A549 (cell line): ENCODE measurements around the gene SIGMAR1. TPM values are rescaled to one million over a fixed set of nuclear protein-coding genes. Genes with fewer than 3 reads are reported as not detected.
A peak's percentile ranks its signal among the peaks of the same experiment; 100 is the strongest.

Experiments
- ATAC-seq, 2 experiments: fragments of 200-7000 bp in 1 of 2; fragments of >200 bp in 1 of 2; cut with Nextera tagmentation in 1 of 2; cut with Tn5 transposase in 1 of 2; 3 replicates each; pipeline versions ENCODE4 v1.8.0 to v1.9.1; 2018 to 2020; ENCODE audit warnings: mild to moderate bottlenecking in 1 of 2, moderate library complexity in 1 of 2
- CTCF ChIA-PET: fragments of 300-600 bp; sonication (Branson Sonifier 250); formaldehyde crosslinking; extraction: SDS; loops from one replicate; lab custom pipeline; 2021; ENCODE audit warnings: antibody characterized with exemption, inconsistent platforms; lab: Yijun Ruan, JAX
- POLR2A ChIA-PET: fragments of 350-600 bp; formaldehyde crosslinking; extraction: SDS; loops from one replicate; lab custom pipeline; 2021; ENCODE audit warnings: antibody characterized with exemption, inconsistent platforms; lab: Yijun Ruan, JAX
- DNase-seq, 2 experiments: peaks; one replicate each; pipeline versions ENCODE4 v3.0.0 to v3.0.0-alpha.2; 2011 to 2016; ENCODE audit warnings: low read depth in 1 of 2, low spot score in 1 of 2
- FAIRE-seq: peaks from 2 replicates; lab custom pipeline; 2011; peaks lifted over from hg19 to GRCh38; lab: Jason Lieb, UNC
- H3K27ac ChIP-seq, 2 experiments: fragments of >200 bp; sonication (Bioruptor Twin); formaldehyde crosslinking; 3 replicates each; pipeline ENCODE4 v1.5.1; 2016 to 2017
- H3K4me1 ChIP-seq: fragments of >200 bp; sonication (Bioruptor Twin); formaldehyde crosslinking; 3 replicates; pipeline ENCODE4 v1.6.1; 2016
- H3K4me2 ChIP-seq: fragments of >200 bp; sonication (Bioruptor Twin); formaldehyde crosslinking; 3 replicates; pipeline ENCODE4 v1.6.1; 2016
- H3K4me3 ChIP-seq: fragments of >200 bp; sonication (Bioruptor Twin); formaldehyde crosslinking; 3 replicates; pipeline ENCODE4 v1.5.1; 2016
- H3K9me3 ChIP-seq: fragments of >200 bp; sonication (Bioruptor Twin); formaldehyde crosslinking; 3 replicates; pipeline ENCODE4 v1.6.1; 2016
- ATOH8 ChIP-seq: fragments of 250-450 bp; sonication (Bioruptor Pico); IDR thresholded peaks from 2 replicates; pipeline ENCODE4 v1.5.0; 2020; ENCODE audit warnings: low read depth, mild to moderate bottlenecking, moderate library complexity
- BCL3 ChIP-seq: fragments of >200 bp; sonication (Bioruptor Twin); formaldehyde crosslinking; IDR thresholded peaks from 3 replicates; pipeline ENCODE4 v1.6.1; 2016
- CEBPB ChIP-seq, 2 experiments: fragments of >200 bp in 1 of 2; sonication (Bioruptor Twin) in 1 of 2; formaldehyde crosslinking in 1 of 2; IDR thresholded peaks; 2 replicates each; pipeline ENCODE4 v1.6.1; 2012 to 2016
- CHD4 ChIP-seq: fragments of 200-600 bp; sonication (generic); IDR thresholded peaks from 2 replicates; pipeline ENCODE4 v1.6.1; 2016; ENCODE audit warnings: antibody characterized with exemption, mild to moderate bottlenecking, borderline replicate concordance
- CTCF ChIP-seq: fragments of >200 bp; sonication (Bioruptor Twin); formaldehyde crosslinking; IDR thresholded peaks from 3 replicates; pipeline ENCODE4 v1.5.1; 2016
- EHF ChIP-seq: fragments of 250-450 bp; sonication (Bioruptor Pico); IDR thresholded peaks from 2 replicates; pipeline ENCODE4 v1.5.0; 2020; ENCODE audit warnings: mild to moderate bottlenecking
- FOSB ChIP-seq: fragments of 250-450 bp; sonication (Bioruptor Pico); IDR thresholded peaks from 2 replicates; pipeline ENCODE4 v1.5.0; 2020; ENCODE audit warnings: mild to moderate bottlenecking, moderate library complexity
- FOXS1 ChIP-seq: fragments of 250-450 bp; sonication (Bioruptor Pico); IDR thresholded peaks from 2 replicates; pipeline ENCODE4 v1.5.0; 2020; ENCODE audit warnings: mild to moderate bottlenecking, moderate library complexity
- HOXB13 ChIP-seq: fragments of 250-450 bp; sonication (Bioruptor Pico); IDR thresholded peaks from 2 replicates; pipeline ENCODE4 v1.5.0; 2020; ENCODE audit warnings: low read depth, mild to moderate bottlenecking, moderate library complexity
- JUNB ChIP-seq: fragments of >200 bp; sonication (Bioruptor Twin); formaldehyde crosslinking; IDR thresholded peaks from 2 replicates; pipeline ENCODE4 v1.6.1; 2016
- KDM1A ChIP-seq: fragments of 200-600 bp; sonication (generic); IDR thresholded peaks from 2 replicates; pipeline ENCODE4 v1.6.1; 2016; ENCODE audit warnings: low read depth, mild to moderate bottlenecking
- KDM5A ChIP-seq: fragments of 200-600 bp; sonication (generic); IDR thresholded peaks from 2 replicates; pipeline ENCODE4 v1.6.1; 2016; ENCODE audit warnings: antibody characterized with exemption, mild to moderate bottlenecking
- MAX ChIP-seq: IDR thresholded peaks from 2 replicates; pipeline ENCODE4 v1.6.1; 2012
- MAZ ChIP-seq: fragments of 150-350 bp; IDR thresholded peaks from 2 replicates; pipeline ENCODE4 v1.6.1; 2014; ENCODE audit warnings: antibody characterized with exemption, low read depth, low read length, borderline replicate concordance
- MYC ChIP-seq: IDR thresholded peaks from 2 replicates; pipeline ENCODE4 v1.6.1; 2012; ENCODE audit warnings: mild to moderate bottlenecking, inconsistent platforms, low read length, improper control_type of control experiment, borderline replicate concordance
- NR3C1 ChIP-seq: fragments of >200 bp; sonication (Bioruptor Twin); formaldehyde crosslinking; IDR thresholded peaks from 3 replicates; pipeline ENCODE4 v1.6.1; 2017
- PBX3 ChIP-seq: IDR thresholded peaks from 2 replicates; pipeline ENCODE4 v1.6.1; 2012
- RAD21 ChIP-seq, 2 experiments: fragments of >200 bp in 1 of 2; sonication (Bioruptor Twin) in 1 of 2; formaldehyde crosslinking in 1 of 2; IDR thresholded peaks in 1 of 2; conservative IDR thresholded peaks in 1 of 2; 2 replicates in 1 of 2; 3 replicates in 1 of 2; pipeline ENCODE4 v1.6.1; 2012 to 2018; ENCODE audit warnings: inconsistent platforms in 1 of 2
- RCOR1 ChIP-seq: fragments of 150-350 bp; IDR thresholded peaks from 2 replicates; pipeline ENCODE4 v1.6.1; 2014; ENCODE audit warnings: antibody characterized with exemption, low read length, low read depth
- REST ChIP-seq: fragments of 200-600 bp; sonication (generic); IDR thresholded peaks from 2 replicates; pipeline ENCODE4 v1.6.1; 2016; ENCODE audit warnings: antibody characterized with exemption, mild to moderate bottlenecking, moderate library complexity
- RNF2 ChIP-seq: fragments of 200-600 bp; sonication (generic); IDR thresholded peaks from 2 replicates; pipeline ENCODE4 v1.6.1; 2016; ENCODE audit warnings: low read depth, mild to moderate bottlenecking, antibody characterized with exemption, moderate library complexity, borderline replicate concordance
- SMC3 ChIP-seq: fragments of >200 bp; sonication (Bioruptor Twin); formaldehyde crosslinking; IDR thresholded peaks from 3 replicates; pipeline ENCODE4 v1.6.1; 2018; ENCODE audit warnings: inconsistent platforms
- TP53 ChIP-seq: fragments of 250-450 bp; sonication (Bioruptor Pico); IDR thresholded peaks from 2 replicates; pipeline ENCODE4 v1.5.0; 2021; ENCODE audit warnings: mild to moderate bottlenecking, moderate library complexity
- ZFP36 ChIP-seq: fragments of 450-650 bp; IDR thresholded peaks from 2 replicates; pipeline ENCODE4 v1.6.1; 2014; ENCODE audit warnings: borderline replicate concordance; ENCODE audit not compliant: partially characterized antibody
- ZSCAN20 ChIP-seq: fragments of 250-450 bp; sonication (Bioruptor Pico); IDR thresholded peaks from 2 replicates; pipeline ENCODE4 v1.8.0; 2022; ENCODE audit warnings: mild to moderate bottlenecking, moderate library complexity
- WGBS: methylation state at CpG from one replicate; pipeline ENCODE4 v1.1.6; 2017; ENCODE audit errors: missing lambda C conversion rate; 5-methylcytosine and 5-hydroxymethylcytosine counted together
- polyA plus RNA-seq, 4 experiments: library from polyadenylated mRNA; depleted of rRNA in 3 of 4; stranded (reverse); fragments of >200 nt; fragmentation: RNase III in 1 of 4; extraction: RNeasy Plus Mini Kit Qiagen cat#74134 plus additional on column Dnase treatment in 1 of 4; gene quantifications; 2 replicates in 3 of 4; 3 replicates in 1 of 4; pipeline ENCODE4 v1.2.3, GENCODE V29; 2011 to 2017

The SIGMAR1 gene
- polyA plus RNA-seq, 2 of the 4 experiments (the other 2 are of a cell fraction): 64.6 to 150 TPM

GRCh38 chr9:34634551-34635248 is 2.9 kb downstream of the SIGMAR1 start (continued):
- TF ChIP-seq BCL3 (no peak), CHD4 (no peak), KDM1A (no peak), CEBPB (IDR thresholded peaks at IDR 0.05) (no peak), EHF (CRISPR knock-in tag) (no peak), TP53 (CRISPR knock-in tag) (no peak), JUNB (no peak)

- no peak overlapping the region for H3K4me2 ChIP-seq
- ATAC-seq: peak; percentile 38 to 64; a peak in 5 of 6 replicates
- TF ChIP-seq TP53 (CRISPR knock-in tag) (no peak), REST (no peak), MAX (no peak; the same call in 1 of the 2 replicates), RAD21 (conservative IDR thresholded peaks at IDR 0.05 in 1 of 2, IDR thresholded peaks at IDR 0.05 in 1 of 2) (peak; percentile 73 to 75), SMC3 (peak; percentile 45; the same call in 1 of the 3 replicates), FOSB (CRISPR knock-in tag) (no peak), ATOH8 (no peak), PBX3 (no peak), HOXB13 (CRISPR knock-in tag) (no peak), FOXS1 (no peak), RCOR1 (no peak), RNF2 (no peak), NR3C1 (no peak), CTCF (peak; percentile 88), BCL3 (no peak), MYC (no peak), MAZ (no peak), CEBPB (IDR thresholded peaks at IDR 0.05) (no peak), ZFP36 (no peak), KDM5A (no peak), KDM1A (no peak), ZSCAN20 (CRISPR knock-in tag) (no peak)
- TF ChIP-seq, all 56 proteins: peak for 3
- Histone ChIP-seq H3K4me3 (no peak overlapping the region), H3K27ac (no peak overlapping the region), H3K9me3 (no peaks in the 10 kb centered on the region), H3K4me1 (peaks cover 32% of the 10 kb centered on the region; the same call in 2 of the 3 replicates)
- ChIA-PET POLR2A (interaction anchor here (1.0 to 1.3 kb wide), 3 partner anchors 14 to 22 kb away, joined by 3 to 12 read pairs (median 4); partner anchors contain the start of genes DCTN3 and RPP25L), CTCF (interaction anchor here (0.5 to 22.6 kb wide), 34 partner anchors 10 to 489 kb away, joined by 3 to 429 read pairs (median 6); partner anchors contain the start of genes CCL27, DCTN3, GALT and IL11RA)
- WGBS: 3% methylated on average over 3 of the region's 3 CpGs
- peak; percentile 69 to 85 for DNase-seq
- FAIRE-seq: no peak
Observed at GRCh38 chr9:34633851-34634550, 3.6 kb downstream of the SIGMAR1 start.
